Psoas muscle (tissue), 8 donors: ENCODE measurements around the gene MRPS18A. TPM values are rescaled to one million over a fixed set of nuclear protein-coding genes. Genes with fewer than 3 reads are reported as not detected.
A peak's percentile ranks its signal among the peaks of the same experiment; 100 is the strongest.

Source experiments
- ATAC-seq, 4 donors: fragments of 200-7000 bp; cut with Tn5 transposase; one replicate each; pipeline ENCODE4 v1.9.1; 2020; ENCODE audit warnings: moderate library complexity in 3 of 4, mild to moderate bottlenecking in 2 of 4
- DNase-seq, 2 donors: peaks; one replicate each; pipeline ENCODE4 v3.0.0-alpha.2; 2020
- H3K27ac ChIP-seq: fragments of 200-600 bp; one replicate; pipeline ENCODE4 v1.8.0; 2022
- H3K27me3 ChIP-seq, 3 donors: fragments of 200-600 bp in 1 of 3; one replicate each; pipeline versions ENCODE4 v1.6.1 to v1.8.0; 2013 to 2022; ENCODE audit warnings: low read length in 2 of 3, mild to moderate bottlenecking in 2 of 3, moderate library complexity in 1 of 3; ENCODE audit not compliant: insufficient read depth in 3 of 3
- H3K36me3 ChIP-seq, 2 donors: fragments of 200-600 bp in 1 of 2; one replicate each; pipeline versions ENCODE4 v1.6.1 to v1.8.0; 2013 to 2022; ENCODE audit warnings: low read depth in 1 of 2, mild to moderate bottlenecking in 1 of 2, moderate library complexity in 1 of 2; ENCODE audit not compliant: insufficient read depth in 1 of 2
- H3K4me1 ChIP-seq: fragments of 200-600 bp; one replicate; pipeline ENCODE4 v1.8.0; 2022
- H3K4me3 ChIP-seq: fragments of 200-600 bp; one replicate; pipeline ENCODE4 v1.8.0; 2022; ENCODE audit warnings: mild to moderate bottlenecking
- H3K9me3 ChIP-seq: fragments of 200-600 bp; one replicate; pipeline ENCODE4 v1.8.0; 2022
- WGBS, 3 donors: extraction: QIAGEN DNeasy Blood & Tissue Kit; methylation state at CpG; one replicate each; pipeline versions ENCODE4 v1.1.6 to v1.1.7; 2013; 5-methylcytosine and 5-hydroxymethylcytosine counted together
- intact Hi-C, 2 donors: fragments of 100-400 bp; cut with DNase I; formaldehyde crosslinking; loops; one replicate each; pipeline versions ENCODE4 v1.11.0 to v1.14.2; 2022
- polyA plus RNA-seq, 3 donors: library from polyadenylated mRNA; stranded (reverse); fragments of 200-250 nt; gene quantifications; one replicate each; pipeline ENCODE4 v1.2.3, GENCODE V29; 2013
- total RNA-seq, 4 donors: library from RNA; stranded (reverse); fragmentation: NEBNext Ultra II Directional in 2 of 4; extraction: Animal tissue kit (Norgen Biotek cat#: 25700) in 2 of 4; gene quantifications; one replicate each; pipeline versions ENCODE4 v1.2.1 to v1.2.4, GENCODE V29; 2021 to 2023
- TF ChIP-seq, protein P1 (sequence below): fragments of 200-600 bp; IDR thresholded peaks from one replicate; pipeline ENCODE4 v1.8.0; 2022; ENCODE audit warnings: antibody characterized with exemption
- donor health status: healthy with polysubstance abuse.
- donor health status: DM: no; HTN: no; CAD: no; lungs with moderate emphysema.
- donor health status: Bipolar disorder and iron deficiency.
- donor health status: healthy.
- donor health status: DM: yes; HTN: yes; CAD: no.
- donor health status: DM: no; HTN: no; CAD: no.
- donor health status: DM: no; HTN: no; CAD: no.
- donor health status: DM: yes; HTN: yes; CAD: no.

The MRPS18A gene
- total and polyA plus RNA-seq, 7 donors, result 64.1 to 152 (median 131) TPM

- H3K36me3 ChIP-seq, result peaks cover 0 to 40% of the 10 kb centered on the region in 2 donors
- DNase-seq (no peak), ATAC-seq (no peak)
- 67 to 83% (median 67%) methylated on average over 6 of the region's 6 CpGs for WGBS, 3 donors
- peak overlapping the region; percentile 2 for H3K4me3 ChIP-seq
- H3K4me1 ChIP-seq, result peaks cover 77% of the 10 kb centered on the region
- intact Hi-C loops, result loop anchor here (2.0 to 10.0 kb wide), 4 partner anchors 37 to 411 kb away; no protein-coding TSS in a partner anchor
- H3K27me3 ChIP-seq, result no peaks in the 10 kb centered on the region
- no peaks in the 10 kb centered on the region for H3K9me3 ChIP-seq
- peak overlapping the region; percentile 83 for H3K27ac ChIP-seq
- TF ChIP-seq, protein P1, sequence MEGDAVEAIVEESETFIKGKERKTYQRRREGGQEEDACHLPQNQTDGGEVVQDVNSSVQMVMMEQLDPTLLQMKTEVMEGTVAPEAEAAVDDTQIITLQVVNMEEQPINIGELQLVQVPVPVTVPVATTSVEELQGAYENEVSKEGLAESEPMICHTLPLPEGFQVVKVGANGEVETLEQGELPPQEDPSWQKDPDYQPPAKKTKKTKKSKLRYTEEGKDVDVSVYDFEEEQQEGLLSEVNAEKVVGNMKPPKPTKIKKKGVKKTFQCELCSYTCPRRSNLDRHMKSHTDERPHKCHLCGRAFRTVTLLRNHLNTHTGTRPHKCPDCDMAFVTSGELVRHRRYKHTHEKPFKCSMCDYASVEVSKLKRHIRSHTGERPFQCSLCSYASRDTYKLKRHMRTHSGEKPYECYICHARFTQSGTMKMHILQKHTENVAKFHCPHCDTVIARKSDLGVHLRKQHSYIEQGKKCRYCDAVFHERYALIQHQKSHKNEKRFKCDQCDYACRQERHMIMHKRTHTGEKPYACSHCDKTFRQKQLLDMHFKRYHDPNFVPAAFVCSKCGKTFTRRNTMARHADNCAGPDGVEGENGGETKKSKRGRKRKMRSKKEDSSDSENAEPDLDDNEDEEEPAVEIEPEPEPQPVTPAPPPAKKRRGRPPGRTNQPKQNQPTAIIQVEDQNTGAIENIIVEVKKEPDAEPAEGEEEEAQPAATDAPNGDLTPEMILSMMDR, result no peak
Measured at GRCh38 chr6:43669922-43670622, 17.5 kb downstream of the MRPS18A start.

DNA sequence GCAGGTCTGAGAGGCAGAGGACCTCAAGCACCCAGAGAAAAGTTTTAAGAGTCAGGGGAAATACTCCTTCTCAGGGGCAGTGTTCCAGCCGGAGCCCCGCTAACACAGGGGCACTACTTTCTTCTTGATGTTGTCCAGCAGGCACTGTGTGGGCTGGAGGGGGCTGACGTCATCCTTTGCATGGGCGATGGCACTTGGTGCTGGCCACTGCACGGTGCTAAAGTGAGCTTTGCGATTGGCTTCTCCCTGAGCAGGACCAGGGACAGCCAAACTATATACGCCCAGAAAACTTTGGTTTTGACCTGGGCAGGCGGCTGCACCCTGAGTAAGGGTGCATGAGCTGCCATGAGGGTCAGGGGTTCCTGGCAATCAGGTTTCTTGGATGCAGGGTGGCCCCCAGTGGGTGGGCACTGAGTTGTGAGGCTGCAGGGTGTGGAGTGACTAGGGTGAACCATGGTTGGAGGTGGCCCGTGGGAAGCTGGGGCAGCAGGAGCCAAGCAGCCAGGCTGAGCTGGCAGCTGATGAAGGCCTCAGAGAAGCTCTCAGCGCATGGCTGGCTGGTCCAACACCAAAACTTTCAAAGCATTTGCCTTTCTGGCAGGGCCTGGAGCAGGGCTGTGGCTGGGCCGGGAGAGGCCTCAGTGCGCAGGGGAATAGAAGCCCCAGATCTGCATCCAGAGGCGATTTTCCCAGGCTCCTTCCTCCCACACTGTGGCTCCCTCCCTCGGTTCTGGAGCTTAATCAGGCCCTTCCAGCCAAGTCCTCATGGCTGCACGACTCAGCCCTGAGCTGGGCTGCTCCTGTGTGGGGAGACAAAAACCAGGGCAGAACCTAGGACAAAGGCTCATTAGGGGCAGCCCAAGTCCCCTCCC lies 18.3 kb downstream of the MRPS18A start:
- H3K27me3 ChIP-seq, result no peaks in the 10 kb centered on the region
- peaks cover 69% of the 10 kb centered on the region for H3K4me1 ChIP-seq
- 16 to 33% (median 24%) methylated on average over 15 of the region's 15 CpGs for WGBS, 3 donors
- H3K27ac ChIP-seq, result peak overlapping the region; percentile 83
- peak; percentile 82 to 87 for DNase-seq
- H3K9me3 ChIP-seq, result no peaks in the 10 kb centered on the region
- TF ChIP-seq, protein P1, result no peak
- ATAC-seq, result peak; percentile 26 to 49 (median 46)
- peak overlapping the region; percentile 2 for H3K4me3 ChIP-seq
- intact Hi-C loops, result loop anchor here (2.0 to 10.0 kb wide), 4 partner anchors 38 to 412 kb away; no protein-coding TSS in a partner anchor
- peaks cover 0 to 32% of the 10 kb centered on the region in 2 donors for H3K36me3 ChIP-seq

DNA sequence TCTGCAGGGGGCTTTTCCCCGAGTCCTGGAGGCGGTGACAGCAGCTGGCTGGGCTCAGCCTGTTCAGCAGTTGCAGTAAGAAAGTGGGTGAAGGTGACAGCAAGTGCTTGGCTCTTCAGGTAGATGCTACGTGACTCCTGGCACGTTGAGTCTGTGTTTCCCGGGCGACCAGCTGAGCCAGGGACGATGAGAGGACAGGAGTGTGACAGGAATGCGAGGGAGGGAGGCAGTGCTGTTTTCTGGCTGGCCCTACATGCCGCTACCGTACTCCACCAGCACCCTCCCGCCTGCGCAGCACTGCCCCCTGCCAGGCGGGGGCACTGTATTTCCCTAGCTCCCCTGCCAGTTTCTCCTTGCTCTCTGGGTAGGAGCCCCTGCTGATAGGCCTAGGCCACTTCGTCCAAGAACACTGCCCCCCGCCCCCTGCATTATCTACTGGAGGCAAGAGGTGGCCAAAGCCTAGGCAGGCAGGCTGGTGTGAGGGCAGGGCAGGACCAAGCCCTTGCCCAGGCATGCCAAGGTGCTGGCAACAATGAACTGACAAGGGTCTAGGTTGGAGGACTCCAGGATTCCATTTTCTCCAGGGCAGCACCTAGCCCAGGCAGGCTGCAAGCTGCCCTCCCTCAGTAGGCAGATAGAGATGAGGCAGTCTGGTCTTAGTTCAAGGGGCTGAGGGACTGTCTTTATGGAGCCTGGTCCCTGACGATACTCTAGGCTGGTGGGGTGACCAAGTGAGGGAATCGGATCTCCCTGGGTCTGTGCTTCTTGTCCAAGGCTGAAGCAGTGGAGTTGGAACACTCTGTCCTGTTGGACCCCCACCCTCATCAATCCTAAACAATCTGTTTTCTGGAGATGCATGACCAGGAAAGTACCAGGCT lies 19.2 kb downstream of the MRPS18A start:
- Histone ChIP-seq H3K27me3 (no peaks in the 10 kb centered on the region), H3K9me3 (no peaks in the 10 kb centered on the region), H3K4me3 (peak overlapping the region; percentile 22), H3K4me1 (peaks cover 60% of the 10 kb centered on the region), H3K27ac (peak overlapping the region; percentile 83), H3K36me3 (peaks cover 0 to 23% of the 10 kb centered on the region in 2 donors)
- peak; percentile 74 to 86 for DNase-seq
- ATAC-seq, result peak; percentile 75 to 80 (median 76)
- TF ChIP-seq, protein P1, result peak; percentile 52
- WGBS, 3 donors, result 14 to 18% (median 16%) methylated on average over 17 of the region's 17 CpGs
- intact Hi-C loops, result loop anchor here (2.0 to 10.0 kb wide), 4 partner anchors 39 to 412 kb away; no protein-coding TSS in a partner anchor
